MCF 10A (cell line): ENCODE measurements around the gene GAB3. TPM values are rescaled to one million over a fixed set of nuclear protein-coding genes. Genes with fewer than 3 reads are reported as not detected.
A peak's percentile ranks its signal among the peaks of the same experiment; 100 is the strongest.

ENCODE experiments used
- BruUV-seq: library from RNA; stranded (reverse); fragments of 400-500 nt; replicated peaks from 2 replicates; lab custom pipeline; 2021; lab: Mats Ljungman, UMichigan
- CTCF ChIA-PET: fragments of 300-600 bp; sonication (Branson Sonifier 250); formaldehyde crosslinking; extraction: SDS; loops from one replicate; lab custom pipeline; 2021; ENCODE audit warnings: antibody characterized with exemption, inconsistent platforms; lab: Yijun Ruan, JAX
- POLR2A ChIA-PET: fragments of 300-600, 350-650 bp; sonication (Branson Sonifier 250); formaldehyde crosslinking; extraction: SDS; loops from one replicate; lab custom pipeline; 2020; ENCODE audit warnings: antibody characterized with exemption, inconsistent platforms; lab: Yijun Ruan, JAX
- DNase-seq: peaks from one replicate; pipeline ENCODE4 v3.0.0-alpha.2; 2018; ENCODE audit not compliant: unreplicated experiment
- H3K27ac Mint-ChIP-seq: one replicate; pipeline ENCODE4 v1.8.0; 2022; ENCODE audit warnings: mild to moderate bottlenecking, low read depth, mixed read lengths; ENCODE audit not compliant: unreplicated experiment
- H3K27me3 Mint-ChIP-seq: one replicate; pipeline ENCODE4 v1.8.0; 2022; ENCODE audit warnings: mixed read lengths; ENCODE audit not compliant: insufficient read depth, unreplicated experiment
- H3K36me3 Mint-ChIP-seq: one replicate; pipeline ENCODE4 v1.8.0; 2022; ENCODE audit warnings: mild to moderate bottlenecking, moderate library complexity, mixed read lengths; ENCODE audit not compliant: insufficient read depth, unreplicated experiment
- H3K4me1 Mint-ChIP-seq: one replicate; pipeline ENCODE4 v1.8.0; 2022; ENCODE audit warnings: mixed read lengths; ENCODE audit not compliant: insufficient read depth, unreplicated experiment
- H3K4me3 Mint-ChIP-seq: one replicate; pipeline ENCODE4 v1.8.0; 2022; ENCODE audit warnings: mild to moderate bottlenecking, moderate library complexity, mixed read lengths; ENCODE audit not compliant: unreplicated experiment
- H3K9me3 Mint-ChIP-seq: one replicate; pipeline ENCODE4 v1.8.0; 2022; ENCODE audit warnings: mixed read lengths; ENCODE audit not compliant: unreplicated experiment
- intact Hi-C: fragments of 100-400 bp; cut with micrococcal nuclease; formaldehyde crosslinking; loops from 2 replicates; pipeline ENCODE4 v1.14.1; 2022
- total RNA-seq: library from RNA; stranded (reverse); gene quantifications from 2 replicates; pipeline ENCODE4 v1.2.3, GENCODE V29; 2022
- TF ChIP-seq, protein P1 (sequence below): fragments of 200-600 bp; IDR thresholded peaks from one replicate; pipeline ENCODE4 v1.8.0; 2022; ENCODE audit warnings: antibody characterized with exemption, mild to moderate bottlenecking; ENCODE audit not compliant: unreplicated experiment

GAB3 gene
- total RNA-seq, 1 experiment from 2014 or later: 2.1 TPM

DNA sequence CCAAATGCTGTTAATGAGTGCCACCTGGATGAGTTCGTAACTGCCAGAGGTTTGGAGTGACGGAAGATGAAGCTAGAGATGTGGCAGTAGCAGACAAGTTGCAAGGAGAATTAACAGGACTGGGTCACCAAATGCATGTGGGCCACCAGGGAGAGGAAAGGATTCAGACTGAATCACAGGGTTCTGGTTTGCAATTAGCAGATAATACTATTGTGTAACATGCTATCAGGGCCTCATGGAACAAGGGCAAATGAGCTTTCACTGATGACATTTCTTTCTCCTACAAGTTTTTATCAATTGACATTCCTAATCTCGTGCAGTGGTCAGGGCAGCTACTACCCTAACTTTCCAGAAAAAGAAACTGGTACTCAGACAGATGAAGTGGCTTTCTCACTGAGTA lies 21.4 kb downstream of the GAB3 start:
- CTCF ChIA-PET: interaction anchor here (0.6 to 6.1 kb wide), 5 partner anchors 11 to 35 kb away, joined by 3 to 62 read pairs (median 4); no protein-coding TSS in a partner anchor
- Mint-ChIP-seq H3K27me3 (no peaks in the 10 kb centered on the region), H3K27ac (peak overlapping the region; percentile 75), H3K4me1 (peaks cover 93% of the 10 kb centered on the region), H3K36me3 (no peaks in the 10 kb centered on the region), H3K9me3 (no peaks in the 10 kb centered on the region), H3K4me3 (peak overlapping the region; percentile 39)
- BruUV-seq: no TSS peak
- intact Hi-C loops: no loop called here
- TF ChIP-seq, protein P1, sequence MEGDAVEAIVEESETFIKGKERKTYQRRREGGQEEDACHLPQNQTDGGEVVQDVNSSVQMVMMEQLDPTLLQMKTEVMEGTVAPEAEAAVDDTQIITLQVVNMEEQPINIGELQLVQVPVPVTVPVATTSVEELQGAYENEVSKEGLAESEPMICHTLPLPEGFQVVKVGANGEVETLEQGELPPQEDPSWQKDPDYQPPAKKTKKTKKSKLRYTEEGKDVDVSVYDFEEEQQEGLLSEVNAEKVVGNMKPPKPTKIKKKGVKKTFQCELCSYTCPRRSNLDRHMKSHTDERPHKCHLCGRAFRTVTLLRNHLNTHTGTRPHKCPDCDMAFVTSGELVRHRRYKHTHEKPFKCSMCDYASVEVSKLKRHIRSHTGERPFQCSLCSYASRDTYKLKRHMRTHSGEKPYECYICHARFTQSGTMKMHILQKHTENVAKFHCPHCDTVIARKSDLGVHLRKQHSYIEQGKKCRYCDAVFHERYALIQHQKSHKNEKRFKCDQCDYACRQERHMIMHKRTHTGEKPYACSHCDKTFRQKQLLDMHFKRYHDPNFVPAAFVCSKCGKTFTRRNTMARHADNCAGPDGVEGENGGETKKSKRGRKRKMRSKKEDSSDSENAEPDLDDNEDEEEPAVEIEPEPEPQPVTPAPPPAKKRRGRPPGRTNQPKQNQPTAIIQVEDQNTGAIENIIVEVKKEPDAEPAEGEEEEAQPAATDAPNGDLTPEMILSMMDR: no peak
- POLR2A ChIA-PET: interaction anchor here (0.9 to 5.8 kb wide), 6 partner anchors 10 to 133 kb away, joined by 3 to 37 read pairs (median 4); partner anchors contain the start of gene GAB3
- no peak for DNase-seq

DNA sequence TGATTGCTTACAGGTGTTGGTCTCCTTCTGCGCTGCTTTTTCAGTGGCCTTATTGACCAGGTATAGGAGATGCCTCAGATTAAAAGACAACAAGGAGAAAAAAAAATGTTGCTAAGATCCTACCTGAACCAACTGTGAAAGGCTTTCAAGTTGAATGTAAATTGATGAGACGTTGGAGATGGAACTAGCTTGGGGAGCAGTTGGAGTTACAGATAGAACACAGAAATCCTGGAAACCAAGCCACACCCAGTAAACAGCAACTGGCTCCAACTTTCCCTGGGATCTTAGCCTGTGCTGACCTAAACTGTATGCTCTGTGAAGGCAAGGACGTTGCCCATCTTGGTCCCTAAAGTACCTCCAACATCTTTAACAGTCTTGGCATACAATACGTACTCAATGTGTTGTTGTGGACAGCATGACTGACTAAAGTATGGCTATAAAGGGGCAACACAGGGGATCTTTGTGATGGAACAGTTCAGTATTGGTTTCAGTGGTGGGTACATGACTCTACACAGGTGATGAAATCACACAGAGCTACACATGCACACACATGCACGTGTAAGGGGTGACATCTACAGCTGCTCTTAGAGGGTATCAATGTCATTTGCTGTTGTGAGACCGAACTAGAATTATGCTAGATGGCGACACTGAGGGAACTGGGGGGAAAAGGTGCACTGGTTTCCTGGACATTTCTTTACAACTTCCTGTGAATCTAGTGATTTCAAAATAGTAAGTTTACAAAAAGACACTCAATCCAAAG lies 22.3 kb downstream of the GAB3 start:
- H3K36me3 Mint-ChIP-seq: no peaks in the 10 kb centered on the region
- BruUV-seq: TSS peak; percentile 80
- no peak for DNase-seq
- peak overlapping the region; percentile 32 for H3K4me3 Mint-ChIP-seq
- no peaks in the 10 kb centered on the region for H3K9me3 Mint-ChIP-seq
- no peaks in the 10 kb centered on the region for H3K27me3 Mint-ChIP-seq
- H3K4me1 Mint-ChIP-seq: peaks cover 87% of the 10 kb centered on the region
- CTCF ChIA-PET: interaction anchor here (5.2 to 6.1 kb wide), 2 partner anchors 11 to 20 kb away, joined by 35 to 62 read pairs; no protein-coding TSS in a partner anchor
- intact Hi-C loops: loop anchor here (1.0 kb wide), 1 partner anchor 20 kb away; no protein-coding TSS in a partner anchor
- POLR2A ChIA-PET: interaction anchor here (1.2 to 5.8 kb wide), 5 partner anchors 8 to 20 kb away, joined by 3 to 37 read pairs (median 26); partner anchors contain the start of gene GAB3
- peak overlapping the region; percentile 83 for H3K27ac Mint-ChIP-seq
- TF ChIP-seq, protein P1: no peak

DNA sequence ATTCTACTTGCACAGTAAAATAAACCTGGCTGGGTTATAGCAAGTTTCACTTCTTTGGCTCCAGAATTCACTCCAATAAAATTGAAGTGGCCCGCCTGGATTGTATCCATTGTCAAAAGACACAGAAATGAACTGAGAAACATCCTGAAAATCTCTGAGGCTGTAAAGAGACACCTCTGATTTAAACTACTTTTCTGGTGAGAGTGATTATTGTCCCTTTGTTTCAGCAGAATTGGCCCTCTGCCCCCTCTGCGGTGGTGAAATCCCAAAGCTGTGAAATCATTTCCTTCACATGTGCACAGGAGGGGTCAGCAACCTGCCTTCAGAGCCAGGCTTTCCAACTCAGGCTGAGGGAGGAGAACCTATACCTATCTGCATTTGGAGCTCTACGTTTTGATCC lies 23.0 kb downstream of the GAB3 start:
- no TSS peak for BruUV-seq
- Mint-ChIP-seq H3K9me3 (no peaks in the 10 kb centered on the region), H3K27ac (peak overlapping the region; percentile 83), H3K4me1 (peaks cover 85% of the 10 kb centered on the region), H3K4me3 (peak overlapping the region; percentile 32), H3K36me3 (no peaks in the 10 kb centered on the region), H3K27me3 (no peaks in the 10 kb centered on the region)
- CTCF ChIA-PET: interaction anchor here (5.2 to 6.1 kb wide), 2 partner anchors 10 to 20 kb away, joined by 35 to 62 read pairs; no protein-coding TSS in a partner anchor
- TF ChIP-seq, protein P1: no peak
- DNase-seq: peak; percentile 90
- intact Hi-C loops: loop anchor here (1.0 kb wide), 1 partner anchor 20 kb away; no protein-coding TSS in a partner anchor
- POLR2A ChIA-PET: interaction anchor here (0.7 to 5.8 kb wide), 6 partner anchors 8 to 21 kb away, joined by 3 to 37 read pairs (median 16); partner anchors contain the start of gene GAB3

DNA sequence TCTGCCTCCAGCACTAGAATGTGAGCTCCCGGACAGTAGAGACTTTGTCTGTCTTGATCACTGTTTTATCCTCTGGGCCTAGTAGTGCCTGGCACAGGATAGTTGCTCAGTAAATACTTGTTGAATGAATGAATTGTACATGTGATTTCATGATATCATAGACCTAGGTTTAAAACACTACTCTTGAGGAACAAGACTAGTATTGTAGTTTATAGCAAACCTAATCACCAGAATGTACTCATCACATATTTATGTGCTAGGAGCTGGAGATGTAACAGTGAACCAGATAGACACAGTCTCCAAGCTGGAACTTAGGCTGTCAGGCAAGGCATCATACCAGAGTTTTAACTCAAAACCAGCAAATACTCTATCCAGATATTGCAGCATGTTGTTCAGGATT lies 23.5 kb downstream of the GAB3 start:
- TF ChIP-seq, protein P1: no peak
- ChIA-PET CTCF (interaction anchor here (6.1 kb wide), 1 partner anchor 21 kb away, joined by 62 read pairs; no protein-coding TSS in a partner anchor), POLR2A (interaction anchor here (0.7 to 5.8 kb wide), 7 partner anchors 8 to 21 kb away, joined by 3 to 37 read pairs (median 12); partner anchors contain the start of gene GAB3)
- BruUV-seq: TSS peak; percentile 88
- DNase-seq: no peak
- Mint-ChIP-seq H3K27ac (peak overlapping the region; percentile 83), H3K9me3 (no peaks in the 10 kb centered on the region), H3K27me3 (no peaks in the 10 kb centered on the region), H3K4me1 (peaks cover 81% of the 10 kb centered on the region), H3K36me3 (no peaks in the 10 kb centered on the region), H3K4me3 (peak overlapping the region; percentile 32)
- intact Hi-C loops: no loop called here
